Activated CD8-positive, alpha-beta memory T cell treated with anti-CD3 and anti-CD28 coated beads for 1 hour (primary cell): Measurements from ENCODE around the gene HBD.

Source experiments
- DNase-seq, 2 donors: peaks; one replicate each; pipeline ENCODE4 v3.0.0-alpha.2; 2020; ENCODE audit warnings: low read depth in 1 of 2; ENCODE audit errors: extremely low read depth in 1 of 2

The HBD gene

GRCh38 chr11:5196067-5196466, 38.2 kb downstream of the HBD start:
- DNase-seq: no peak

- no peak for DNase-seq
Observed at GRCh38 chr11:5192738-5193137, 41.5 kb downstream of the HBD start.

- DNase-seq: no peak
Observed at GRCh38 chr11:5188201-5188600, 46.1 kb downstream of the HBD start.
